A673 (cell line): ENCODE data around the gene NFKB2.

ENCODE experiments used
- CTCF ChIP-seq: fragments of 300-800, 200-600 bp; sonication (generic); conservative IDR thresholded peaks from 2 replicates; pipeline ENCODE4 v1.5.1; 2017; ENCODE audit warnings: low read depth, mild to moderate bottlenecking, antibody characterized with exemption, low read length, moderate library complexity, mixed read lengths
- EZH2 ChIP-seq: fragments of 200-600 bp; sonication (generic); IDR thresholded peaks from 2 replicates; pipeline ENCODE4 v1.6.1; 2017; ENCODE audit warnings: borderline replicate concordance, low read depth, mild to moderate bottlenecking, mixed read lengths, antibody characterized with exemption, low read length; ENCODE audit not compliant: poor library complexity, severe bottlenecking

GRCh38 chr10:102393411-102394078, 2.0 kb upstream of the NFKB2 start:
- no peak for TF ChIP-seq EZH2
- TF ChIP-seq CTCF = peak; percentile 97
